Ishikawa (cell line): ENCODE results near the gene RPL27A.

Experiments used
- CEBPB ChIP-seq: IDR thresholded peaks from 2 replicates; pipeline ENCODE4 v1.6.1; 2012
- CREB1 ChIP-seq: IDR thresholded peaks from 2 replicates; pipeline ENCODE4 v1.6.1; 2012; ENCODE audit warnings: low read depth
- EGR1 ChIP-seq: IDR thresholded peaks from 2 replicates; pipeline ENCODE4 v1.6.1; 2012
- EP300 ChIP-seq: IDR thresholded peaks from 2 replicates; pipeline ENCODE4 v1.6.1; 2012; ENCODE audit warnings: borderline replicate concordance
- FOXM1 ChIP-seq: IDR thresholded peaks from 2 replicates; pipeline ENCODE4 v1.6.1; 2012; ENCODE audit warnings: low read depth, borderline replicate concordance
- NFIC ChIP-seq: IDR thresholded peaks from 2 replicates; pipeline ENCODE4 v1.6.1; 2012
- RAD21 ChIP-seq: IDR thresholded peaks from 2 replicates; pipeline ENCODE4 v1.6.1; 2012; ENCODE audit warnings: low read depth
- TAF1 ChIP-seq: IDR thresholded peaks from 2 replicates; pipeline ENCODE4 v1.6.1; 2012; ENCODE audit warnings: low read depth, mild to moderate bottlenecking
- TCF12 ChIP-seq: IDR thresholded peaks from 2 replicates; pipeline ENCODE4 v1.6.1; 2012; ENCODE audit warnings: low read depth
- TEAD4 ChIP-seq: IDR thresholded peaks from 2 replicates; pipeline ENCODE4 v1.6.1; 2012
- YY1 ChIP-seq: IDR thresholded peaks from 2 replicates; pipeline ENCODE4 v1.6.1; 2012; ENCODE audit warnings: low read depth
- ZBTB7A ChIP-seq: IDR thresholded peaks from 2 replicates; pipeline ENCODE4 v1.6.1; 2012; ENCODE audit warnings: low read depth
- TF ChIP-seq, protein P1 (sequence below): IDR thresholded peaks from 2 replicates; pipeline ENCODE4 v1.6.1; 2012
- TF ChIP-seq, protein P2 (sequence below): IDR thresholded peaks from 2 replicates; pipeline ENCODE4 v1.6.1; 2012
- TF ChIP-seq, protein P3 (sequence below): IDR thresholded peaks from 2 replicates; pipeline ENCODE4 v1.6.1; 2012; ENCODE audit warnings: low read depth, mild to moderate bottlenecking

RPL27A gene

DNA sequence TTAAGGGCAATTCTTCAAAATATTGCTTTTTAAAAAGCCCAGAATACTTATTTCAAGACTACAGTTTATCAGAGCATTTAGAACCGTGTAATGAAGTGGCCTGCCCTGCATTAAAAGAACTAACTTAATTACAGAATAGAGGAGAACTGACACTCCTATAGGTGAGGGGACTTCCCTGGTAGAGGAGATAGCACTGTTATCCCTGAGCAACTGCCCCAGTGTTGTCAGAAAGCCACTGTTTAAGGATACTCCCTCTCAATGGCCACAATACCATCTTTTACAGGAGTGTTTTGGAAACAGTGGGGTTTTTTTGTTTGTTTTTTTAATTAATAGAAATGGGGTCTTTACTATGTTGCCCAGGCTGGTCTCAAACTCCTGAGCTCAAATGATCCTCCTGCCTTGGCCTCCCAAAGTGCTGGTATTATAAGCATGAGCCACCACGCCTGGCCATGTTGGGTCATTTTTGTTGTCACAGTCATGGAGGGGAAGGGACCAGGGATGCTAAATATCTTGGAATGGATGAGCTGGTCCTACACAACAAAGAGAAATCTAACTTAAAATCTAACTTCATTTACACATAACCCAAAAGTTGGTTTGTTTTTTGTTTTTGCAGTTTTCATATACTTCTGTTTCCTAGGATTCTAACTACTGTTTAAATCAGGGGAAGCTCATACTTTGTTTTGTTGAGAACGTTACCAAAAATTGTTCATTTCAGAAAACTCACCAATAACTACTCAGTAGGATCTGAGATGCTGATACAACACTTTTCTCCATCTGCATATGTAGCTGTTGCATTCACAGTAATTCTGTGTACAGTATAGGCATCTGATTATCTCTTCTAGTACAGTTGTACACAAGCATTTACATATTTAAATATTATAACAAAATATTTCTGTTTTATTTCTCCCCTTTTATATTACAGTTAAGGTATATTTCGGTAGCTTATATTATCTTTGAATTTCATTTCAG lies 8.1 kb downstream of the RPL27A start:
- TF ChIP-seq EGR1 (no peak), TAF1 (no peak), CREB1 (no peak), YY1 (no peak), EP300 (no peak)
- TF ChIP-seq, protein P1, sequence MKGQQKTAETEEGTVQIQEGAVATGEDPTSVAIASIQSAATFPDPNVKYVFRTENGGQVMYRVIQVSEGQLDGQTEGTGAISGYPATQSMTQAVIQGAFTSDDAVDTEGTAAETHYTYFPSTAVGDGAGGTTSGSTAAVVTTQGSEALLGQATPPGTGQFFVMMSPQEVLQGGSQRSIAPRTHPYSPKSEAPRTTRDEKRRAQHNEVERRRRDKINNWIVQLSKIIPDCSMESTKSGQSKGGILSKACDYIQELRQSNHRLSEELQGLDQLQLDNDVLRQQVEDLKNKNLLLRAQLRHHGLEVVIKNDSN: no peak
- TF ChIP-seq, protein P2, sequence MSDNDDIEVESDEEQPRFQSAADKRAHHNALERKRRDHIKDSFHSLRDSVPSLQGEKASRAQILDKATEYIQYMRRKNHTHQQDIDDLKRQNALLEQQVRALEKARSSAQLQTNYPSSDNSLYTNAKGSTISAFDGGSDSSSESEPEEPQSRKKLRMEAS: no peak

DNA sequence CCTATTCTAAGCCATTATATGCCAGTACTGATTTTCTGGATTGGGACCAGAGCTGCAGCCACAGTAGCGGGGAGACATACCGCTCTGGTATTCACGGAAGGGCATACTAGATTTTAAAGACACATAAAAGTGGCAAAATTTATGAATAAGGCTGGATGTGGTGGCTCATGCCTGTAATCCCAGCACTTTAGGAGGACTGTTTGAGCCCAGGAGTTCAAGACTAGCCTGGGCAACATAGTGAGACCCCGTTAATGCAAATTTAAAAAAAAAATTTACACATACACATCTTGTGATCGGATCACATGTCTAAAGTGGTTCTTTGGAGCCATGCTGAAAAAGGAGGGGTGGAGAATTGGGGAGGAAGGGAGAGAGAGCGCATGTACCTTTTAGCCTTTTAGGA lies 9.0 kb downstream of the RPL27A start:
- TF ChIP-seq, protein P1: no peak
- TF ChIP-seq FOXM1 (no peak), TAF1 (no peak), ZBTB7A (no peak), CREB1 (no peak), TEAD4 (no peak)
- TF ChIP-seq, protein P3, sequence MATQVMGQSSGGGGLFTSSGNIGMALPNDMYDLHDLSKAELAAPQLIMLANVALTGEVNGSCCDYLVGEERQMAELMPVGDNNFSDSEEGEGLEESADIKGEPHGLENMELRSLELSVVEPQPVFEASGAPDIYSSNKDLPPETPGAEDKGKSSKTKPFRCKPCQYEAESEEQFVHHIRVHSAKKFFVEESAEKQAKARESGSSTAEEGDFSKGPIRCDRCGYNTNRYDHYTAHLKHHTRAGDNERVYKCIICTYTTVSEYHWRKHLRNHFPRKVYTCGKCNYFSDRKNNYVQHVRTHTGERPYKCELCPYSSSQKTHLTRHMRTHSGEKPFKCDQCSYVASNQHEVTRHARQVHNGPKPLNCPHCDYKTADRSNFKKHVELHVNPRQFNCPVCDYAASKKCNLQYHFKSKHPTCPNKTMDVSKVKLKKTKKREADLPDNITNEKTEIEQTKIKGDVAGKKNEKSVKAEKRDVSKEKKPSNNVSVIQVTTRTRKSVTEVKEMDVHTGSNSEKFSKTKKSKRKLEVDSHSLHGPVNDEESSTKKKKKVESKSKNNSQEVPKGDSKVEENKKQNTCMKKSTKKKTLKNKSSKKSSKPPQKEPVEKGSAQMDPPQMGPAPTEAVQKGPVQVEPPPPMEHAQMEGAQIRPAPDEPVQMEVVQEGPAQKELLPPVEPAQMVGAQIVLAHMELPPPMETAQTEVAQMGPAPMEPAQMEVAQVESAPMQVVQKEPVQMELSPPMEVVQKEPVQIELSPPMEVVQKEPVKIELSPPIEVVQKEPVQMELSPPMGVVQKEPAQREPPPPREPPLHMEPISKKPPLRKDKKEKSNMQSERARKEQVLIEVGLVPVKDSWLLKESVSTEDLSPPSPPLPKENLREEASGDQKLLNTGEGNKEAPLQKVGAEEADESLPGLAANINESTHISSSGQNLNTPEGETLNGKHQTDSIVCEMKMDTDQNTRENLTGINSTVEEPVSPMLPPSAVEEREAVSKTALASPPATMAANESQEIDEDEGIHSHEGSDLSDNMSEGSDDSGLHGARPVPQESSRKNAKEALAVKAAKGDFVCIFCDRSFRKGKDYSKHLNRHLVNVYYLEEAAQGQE: no peak

DNA sequence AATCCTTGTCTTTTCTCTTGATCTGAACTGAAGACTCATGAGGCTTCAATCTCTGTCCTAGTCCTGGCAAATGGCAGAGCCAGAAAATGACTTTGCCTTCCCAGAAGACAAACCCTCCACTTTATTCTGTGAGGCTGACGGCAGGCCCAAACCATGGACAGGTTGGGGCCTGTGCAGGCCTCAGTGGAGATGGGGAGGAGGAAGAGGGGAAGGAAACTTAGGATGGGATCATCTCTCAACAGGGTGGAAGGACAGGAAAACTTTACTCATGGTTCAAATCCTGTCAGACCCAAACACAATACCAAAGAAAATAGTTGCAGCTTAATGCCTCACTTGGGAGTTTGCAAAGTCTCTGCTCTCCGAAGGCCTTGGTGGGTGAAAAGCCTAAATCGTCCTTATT lies 9.8 kb downstream of the RPL27A start:
- no peak for TF ChIP-seq FOXM1
- TF ChIP-seq, protein P3: no peak
- no peak for TF ChIP-seq TEAD4
- TF ChIP-seq, protein P2: no peak
- TF ChIP-seq TCF12: no peak
- TF ChIP-seq TAF1: no peak
- TF ChIP-seq EGR1: no peak
- TF ChIP-seq RAD21: no peak
- TF ChIP-seq CREB1: no peak
- TF ChIP-seq ZBTB7A: no peak
- TF ChIP-seq, protein P1: no peak
- no peak for TF ChIP-seq YY1
- TF ChIP-seq CEBPB: no peak
- TF ChIP-seq EP300: no peak
- TF ChIP-seq NFIC: no peak

DNA sequence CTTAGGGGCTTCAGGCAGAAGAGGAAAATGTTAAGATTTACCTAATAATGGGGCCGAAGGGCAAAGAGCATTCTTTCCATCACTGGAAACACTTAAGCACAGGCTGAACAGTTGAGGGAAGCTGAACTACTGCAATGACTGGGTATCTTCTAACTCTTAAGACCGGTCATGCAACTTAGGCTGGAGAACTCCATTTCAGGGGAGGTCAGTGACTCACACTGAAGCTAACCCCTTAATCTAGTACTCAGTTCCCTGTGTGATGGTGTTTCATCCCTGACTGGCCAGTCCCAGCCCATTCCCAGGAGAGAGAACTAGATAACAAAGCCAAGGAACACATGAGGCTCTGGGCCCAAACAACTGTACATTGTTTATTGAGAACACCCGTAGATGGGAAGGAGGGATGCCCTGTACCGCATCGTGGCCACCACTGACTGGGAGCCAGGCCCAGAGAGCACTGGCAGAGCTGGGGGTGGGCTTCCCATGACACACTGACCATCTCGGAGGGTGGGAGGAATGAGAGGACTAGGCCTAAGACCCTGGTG lies 10.5 kb downstream of the RPL27A start:
- TF ChIP-seq CEBPB (no peak), CREB1 (no peak), ZBTB7A (no peak), FOXM1 (no peak), EP300 (no peak), YY1 (no peak), TCF12 (no peak), RAD21 (no peak), EGR1 (no peak)
- TF ChIP-seq, protein P2: no peak
- TF ChIP-seq, protein P1: no peak

DNA sequence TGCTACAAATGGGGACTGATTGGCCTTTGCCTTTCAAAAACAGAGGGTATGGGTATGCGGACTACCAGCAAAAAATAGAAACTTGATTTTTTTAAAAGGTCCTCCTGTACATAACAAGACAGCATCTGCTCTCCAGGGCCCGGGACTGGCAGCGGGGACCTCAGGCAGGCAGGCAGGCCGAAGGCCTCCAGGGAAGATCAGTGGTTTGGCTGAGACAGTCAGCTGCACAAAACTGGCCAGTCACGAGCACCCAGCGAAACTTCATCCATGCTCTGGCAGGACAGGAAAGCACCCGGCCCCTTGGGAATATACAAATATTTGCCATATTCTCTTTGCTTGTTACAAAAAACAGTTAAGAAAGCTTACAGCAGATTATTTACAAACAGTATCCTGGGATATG lies 11.0 kb downstream of the RPL27A start:
- no peak for TF ChIP-seq EGR1
- TF ChIP-seq, protein P3: no peak
- TF ChIP-seq, protein P1: no peak
- TF ChIP-seq ZBTB7A: no peak
- TF ChIP-seq TAF1: no peak
- no peak for TF ChIP-seq CREB1
- no peak for TF ChIP-seq TCF12
- TF ChIP-seq, protein P2: no peak
- TF ChIP-seq EP300: no peak
- no peak for TF ChIP-seq NFIC
- TF ChIP-seq TEAD4: no peak
- no peak for TF ChIP-seq CEBPB
- no peak for TF ChIP-seq FOXM1
- no peak for TF ChIP-seq RAD21
